Caco-2 (cell line): ENCODE results near the gene PLSCR3. TPM values are rescaled to one million over a fixed set of nuclear protein-coding genes. Genes with fewer than 3 reads are reported as not detected.
"Not testable (repeated sequence)": the region's sequence is repeated elsewhere in the genome, so short reads cannot be mapped to it uniquely, and the experiment has no call there.

Experiments used
- BruUV-seq: library from RNA; stranded (reverse); fragments of 400-500 nt; replicated peaks from 2 replicates; lab custom pipeline; 2021; lab: Mats Ljungman, UMichigan
- CTCF ChIA-PET: fragments of 300-600 bp; sonication (Branson Sonifier 250); formaldehyde crosslinking; loops from one replicate; lab custom pipeline; 2022; ENCODE audit warnings: antibody characterized with exemption; lab: Charles Lee
- POLR2A ChIA-PET: fragments of 300-600 bp; sonication (Branson Sonifier 250); formaldehyde crosslinking; loops from one replicate; lab custom pipeline; 2022; ENCODE audit warnings: antibody characterized with exemption; lab: Charles Lee
- DNase-seq, 2 experiments: peaks; one replicate each; pipeline versions ENCODE4 v3.0.0 to v3.0.0-alpha.2; 2020 to 2022
- H3K27me3 ChIP-seq: replicated peaks from 2 replicates; pipeline ENCODE4 v1.6.0; 2011; ENCODE audit warnings: low read length; ENCODE audit not compliant: control insufficient read depth, insufficient read depth
- H3K36me3 ChIP-seq: 2 replicates; pipeline ENCODE4 v1.5.1; 2011; ENCODE audit warnings: low read length; ENCODE audit not compliant: control insufficient read depth, insufficient read depth
- H3K4me1 ChIP-seq: fragments of 250-450 bp; sonication (Bioruptor Pico); 2 replicates; pipeline ENCODE4 v1.5.1; 2020; ENCODE audit warnings: mild to moderate bottlenecking
- H3K4me3 ChIP-seq: 2 replicates; pipeline ENCODE4 v1.5.1; 2011; ENCODE audit warnings: low read depth, mild to moderate bottlenecking, control low read depth, low read length
- H3K9me3 ChIP-seq: fragments of 250-450 bp; sonication (Bioruptor Pico); 2 replicates; pipeline ENCODE4 v1.5.1; 2020; ENCODE audit warnings: mild to moderate bottlenecking, moderate library complexity
- H3K27ac Mint-ChIP-seq: one replicate; pipeline ENCODE4 v1.8.0; 2022; ENCODE audit warnings: mixed read lengths; ENCODE audit not compliant: unreplicated experiment
- H3K27me3 Mint-ChIP-seq: one replicate; pipeline ENCODE4 v1.8.0; 2022; ENCODE audit warnings: mixed read lengths; ENCODE audit not compliant: insufficient read depth, unreplicated experiment
- H3K36me3 Mint-ChIP-seq: one replicate; pipeline ENCODE4 v1.8.0; 2022; ENCODE audit warnings: mild to moderate bottlenecking, mixed read lengths; ENCODE audit not compliant: insufficient read depth, unreplicated experiment
- H3K4me1 Mint-ChIP-seq: one replicate; pipeline ENCODE4 v1.8.0; 2022; ENCODE audit warnings: low read depth, mixed read lengths; ENCODE audit not compliant: unreplicated experiment
- H3K4me3 Mint-ChIP-seq: one replicate; pipeline ENCODE4 v1.8.0; 2022; ENCODE audit warnings: mild to moderate bottlenecking, moderate library complexity, mixed read lengths; ENCODE audit not compliant: unreplicated experiment
- H3K9me3 Mint-ChIP-seq: one replicate; pipeline ENCODE4 v1.8.0; 2022; ENCODE audit warnings: mixed read lengths; ENCODE audit not compliant: unreplicated experiment
- CTCF ChIP-seq, 2 experiments: fragments of 200-600 bp in 1 of 2; IDR thresholded peaks; 1 replicate in 1 of 2; 2 replicates in 1 of 2; pipeline versions ENCODE4 v1.5.1 to v1.8.0; 2011 to 2022; ENCODE audit warnings: antibody characterized with exemption in 1 of 2, control low read depth in 1 of 2, inconsistent platforms in 1 of 2, low read depth in 1 of 2, low read length in 1 of 2, mild to moderate bottlenecking in 1 of 2, moderate library complexity in 1 of 2; ENCODE audit not compliant: insufficient read depth in 1 of 2, severe bottlenecking in 1 of 2, unreplicated experiment in 1 of 2
- intact Hi-C: fragments of 100-400 bp; cut with micrococcal nuclease; formaldehyde crosslinking; loops from one replicate; pipeline ENCODE4 v1.10.0; 2022; ENCODE audit not compliant: unreplicated experiment
- total RNA-seq: library from RNA; stranded (reverse); gene quantifications from 2 replicates; pipeline ENCODE4 v1.2.3, GENCODE V29; 2022

The PLSCR3 gene
- total RNA-seq, 1 experiment from 2014 or later, result 14.5 TPM

GRCh38 chr17:7367918-7368598, 26.3 kb downstream of the PLSCR3 start:
- H3K36me3 ChIP-seq, result no peaks in the 10 kb centered on the region
- ChIA-PET CTCF (no interaction called here), POLR2A (no interaction called here)
- Mint-ChIP-seq H3K27ac (no peak overlapping the region), H3K4me1 (no peaks in the 10 kb centered on the region), H3K36me3 (no peaks in the 10 kb centered on the region), H3K9me3 (no peaks in the 10 kb centered on the region), H3K27me3 (no peaks in the 10 kb centered on the region), H3K4me3 (no peak overlapping the region)
- intact Hi-C loops, result no loop called here
- H3K27me3 ChIP-seq, result no peaks in the 10 kb centered on the region
- no peaks in the 10 kb centered on the region for H3K4me1 ChIP-seq
- no TSS peak for BruUV-seq
- DNase-seq, result no peak
- no peak overlapping the region for H3K4me3 ChIP-seq
- no peaks in the 10 kb centered on the region for H3K9me3 ChIP-seq
- TF ChIP-seq CTCF (IDR thresholded peaks at IDR 0.05; ENCODE audit: insufficient read depth in 1 of 2, low read depth in 1 of 2, low read length in 1 of 2, severe bottlenecking in 1 of 2, unreplicated experiment in 1 of 2), result no peak

GRCh38 chr17:7367083-7367482, 27.2 kb downstream of the PLSCR3 start:
- TF ChIP-seq CTCF (IDR thresholded peaks at IDR 0.05; ENCODE audit: insufficient read depth in 1 of 2, low read depth in 1 of 2, low read length in 1 of 2, severe bottlenecking in 1 of 2, unreplicated experiment in 1 of 2), result no peak
- ChIA-PET POLR2A (no interaction called here), CTCF (no interaction called here)
- no peaks in the 10 kb centered on the region for H3K36me3 Mint-ChIP-seq
- H3K4me3 Mint-ChIP-seq, result no peak overlapping the region
- no peaks in the 10 kb centered on the region for H3K9me3 ChIP-seq
- H3K27me3 ChIP-seq, result no peaks in the 10 kb centered on the region
- H3K36me3 ChIP-seq, result no peaks in the 10 kb centered on the region
- BruUV-seq, result no TSS peak
- no peak for DNase-seq
- H3K4me3 ChIP-seq, result no peak overlapping the region
- intact Hi-C loops, result no loop called here
- H3K27me3 Mint-ChIP-seq, result no peaks in the 10 kb centered on the region
- no peaks in the 10 kb centered on the region for H3K4me1 ChIP-seq
- H3K9me3 Mint-ChIP-seq, result no peaks in the 10 kb centered on the region
- H3K4me1 Mint-ChIP-seq, result no peaks in the 10 kb centered on the region
- H3K27ac Mint-ChIP-seq, result no peak overlapping the region

- H3K27me3 Mint-ChIP-seq, H3K36me3 ChIP-seq, H3K27ac Mint-ChIP-seq, H3K9me3 Mint-ChIP-seq, H3K4me3 Mint-ChIP-seq, H3K27me3 ChIP-seq, CTCF ChIA-PET, H3K9me3 ChIP-seq, H3K4me1 ChIP-seq, POLR2A ChIA-PET, DNase-seq, intact Hi-C loops, BruUV-seq, H3K4me1 Mint-ChIP-seq, H3K4me3 ChIP-seq, H3K36me3 Mint-ChIP-seq: not testable (repeated sequence)
Observed at GRCh38 chr17:7365963-7366362, 28.4 kb downstream of the PLSCR3 start.
